GM12892 (cell line): ENCODE results near the gene WDFY3.

ENCODE experiments used
- DNase-seq: peaks from one replicate; pipeline ENCODE4 v3.0.0; 2011; ENCODE audit not compliant: insufficient read length
- FAIRE-seq: peaks from 2 replicates; lab custom pipeline; 2011; peaks lifted over from hg19 to GRCh38; lab: Jason Lieb, UNC
- POLR2A ChIP-seq: IDR thresholded peaks from 2 replicates; pipeline ENCODE4 v1.6.1; 2011; ENCODE audit warnings: low read depth, low read length, control low read depth
- POLR2AphosphoS5 ChIP-seq: IDR thresholded peaks from 2 replicates; pipeline ENCODE4 v1.6.1; 2011; ENCODE audit warnings: low read depth, low read length, control low read depth
- TAF1 ChIP-seq: IDR thresholded peaks from 2 replicates; pipeline ENCODE4 v1.6.1; 2011; ENCODE audit warnings: low read depth, mild to moderate bottlenecking, control low read depth, low read length, borderline replicate concordance

WDFY3 gene

DNA sequence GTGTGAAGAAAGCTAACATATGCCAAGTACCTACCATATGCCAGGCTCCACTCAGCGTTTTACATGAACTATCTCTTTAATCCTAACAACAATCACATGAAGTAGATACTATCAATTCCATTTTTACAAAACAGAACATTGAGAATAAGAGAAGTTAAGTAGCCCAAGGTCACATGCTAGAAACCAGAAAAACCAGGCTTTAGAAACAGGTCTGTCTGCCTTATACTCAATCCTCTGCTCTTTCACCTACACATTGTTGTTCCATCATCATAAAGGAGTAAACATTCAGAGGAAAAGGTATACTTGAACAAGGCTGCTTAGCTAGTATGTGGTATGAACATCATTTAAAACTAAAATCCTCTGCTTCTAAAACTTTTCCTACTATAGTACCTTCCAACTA, 42.1 kb downstream of the WDFY3 start:
- DNase-seq (no peak), FAIRE-seq (no peak)
- TF ChIP-seq POLR2A (no peak), TAF1 (no peak), POLR2AphosphoS5 (no peak)

- TF ChIP-seq POLR2A (no peak), TAF1 (no peak), POLR2AphosphoS5 (no peak)
- DNase-seq (no peak), FAIRE-seq (no peak)
Observed at GRCh38 chr4:84920617-84921016, 45.9 kb downstream of the WDFY3 start.

DNA sequence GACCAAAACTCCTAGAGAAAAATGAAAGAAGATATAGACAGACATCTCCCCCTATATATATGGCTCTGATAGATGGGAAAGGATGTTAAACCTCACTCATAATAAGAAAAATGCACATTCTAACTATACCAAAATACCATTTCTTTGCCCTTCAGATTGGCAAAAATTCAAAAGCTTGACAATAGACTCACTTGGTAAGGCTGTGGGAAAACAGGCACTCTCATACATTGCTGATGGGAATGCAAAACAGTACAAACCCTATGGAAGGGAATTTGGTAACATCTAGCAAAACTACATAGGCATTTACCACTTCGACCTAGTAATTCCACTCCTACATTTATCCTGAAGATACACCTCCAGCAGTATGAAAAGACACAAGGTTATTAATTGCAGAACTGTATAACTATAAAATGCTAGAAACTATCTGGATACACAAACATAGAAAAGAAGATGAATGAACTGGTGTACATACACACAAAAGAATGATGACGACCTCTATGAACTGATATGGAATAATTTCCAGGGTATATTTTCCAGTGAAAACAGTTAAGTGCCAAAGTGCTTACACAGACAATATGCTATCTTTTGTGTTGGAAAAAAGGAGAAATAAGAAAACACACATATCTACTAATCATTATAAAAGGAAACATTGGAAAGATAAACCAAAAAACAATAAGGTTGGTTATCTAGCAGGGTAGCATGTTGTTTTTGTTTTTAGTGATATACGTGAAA, 48.5 kb downstream of the WDFY3 start:
- no peak for DNase-seq
- TF ChIP-seq POLR2AphosphoS5 (no peak), TAF1 (no peak), POLR2A (no peak)
- FAIRE-seq: no peak

GRCh38 chr4:84917086-84917821, 49.2 kb downstream of the WDFY3 start:
- no peak for DNase-seq
- TF ChIP-seq POLR2A (no peak), TAF1 (no peak), POLR2AphosphoS5 (no peak)
- no peak for FAIRE-seq

- no peak for FAIRE-seq
- TF ChIP-seq POLR2A (no peak), TAF1 (no peak)
- no peak for DNase-seq
Observed at GRCh38 chr4:84916227-84916626, 50.3 kb downstream of the WDFY3 start.

- FAIRE-seq: no peak
- no peak for DNase-seq
- TF ChIP-seq POLR2A: no peak
- TF ChIP-seq POLR2AphosphoS5: no peak
- no peak for TF ChIP-seq TAF1
Observed at GRCh38 chr4:84915396-84915780, 51.1 kb downstream of the WDFY3 start.

- no peak for TF ChIP-seq POLR2AphosphoS5
- TF ChIP-seq POLR2A: no peak
- no peak for TF ChIP-seq TAF1
- DNase-seq (no peak), FAIRE-seq (no peak)
Observed at GRCh38 chr4:84914686-84915395, 51.6 kb downstream of the WDFY3 start.

GRCh38 chr4:84913176-84913575, 53.3 kb downstream of the WDFY3 start:
- DNase-seq: no peak
- TF ChIP-seq POLR2AphosphoS5 (no peak), POLR2A (no peak), TAF1 (no peak)
- FAIRE-seq: no peak

DNA sequence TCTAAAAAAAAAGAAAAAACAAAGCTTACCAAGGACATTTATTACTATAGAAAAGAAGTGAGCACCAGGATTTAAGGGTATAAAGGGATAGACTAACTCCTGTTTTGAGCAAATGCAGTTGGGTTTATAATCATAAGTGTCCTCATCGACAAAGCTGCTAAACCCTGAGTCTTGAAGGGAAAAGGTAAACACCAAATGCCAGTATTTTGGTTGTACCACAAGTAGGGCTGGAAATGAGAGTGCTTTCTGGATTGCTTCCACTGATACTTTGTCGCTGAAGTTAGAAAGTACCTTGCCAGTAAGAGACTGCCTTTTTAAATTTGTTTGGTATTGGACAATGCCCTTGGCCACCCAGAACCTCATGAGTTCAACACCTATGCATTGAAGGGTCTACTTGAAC, 53.7 kb downstream of the WDFY3 start:
- FAIRE-seq: no peak
- TF ChIP-seq TAF1: no peak
- TF ChIP-seq POLR2A: no peak
- TF ChIP-seq POLR2AphosphoS5: no peak

DNA sequence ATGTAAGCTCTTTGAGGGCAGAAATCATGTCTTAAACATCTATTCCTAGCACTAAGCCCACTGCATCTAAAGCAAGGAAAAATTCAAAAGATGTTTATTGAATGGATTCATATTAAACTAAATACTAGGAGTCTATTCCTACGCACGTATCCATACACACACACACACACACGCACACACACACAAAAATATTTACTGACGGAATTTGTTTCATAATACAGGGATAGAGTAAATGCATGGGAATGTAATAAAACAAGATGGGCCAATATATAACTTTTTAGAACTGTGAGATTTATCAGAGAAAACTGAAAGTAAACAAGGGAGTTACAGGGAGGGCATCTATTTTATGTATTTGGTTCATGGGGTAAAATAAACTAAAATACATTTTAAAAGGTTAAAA, 57.6 kb downstream of the WDFY3 start:
- FAIRE-seq (no peak), DNase-seq (no peak)
- TF ChIP-seq TAF1: no peak
- TF ChIP-seq POLR2AphosphoS5: no peak
- TF ChIP-seq POLR2A: no peak

More for the DNA sequence above, 53.7 kb downstream of the WDFY3 start:
- DNase-seq: no peak

DNA sequence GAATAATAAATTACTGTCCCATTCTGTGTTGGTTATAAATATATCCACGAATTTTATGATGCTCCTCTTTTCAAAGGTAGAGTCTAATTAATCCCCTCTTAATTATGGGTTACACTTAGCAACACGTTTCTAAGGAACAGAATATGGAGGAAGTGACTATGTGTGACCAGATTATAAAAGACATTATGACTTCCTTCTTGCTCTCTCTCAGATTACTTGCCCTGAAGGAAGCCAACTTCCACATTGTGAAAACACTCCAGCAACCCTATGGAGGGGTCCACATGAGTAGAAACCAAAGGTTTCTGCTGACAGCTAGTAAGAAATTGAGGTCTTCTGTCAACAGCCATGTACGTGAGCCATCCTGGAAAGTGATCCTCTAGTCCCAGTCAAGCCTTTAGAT, 59.3 kb downstream of the WDFY3 start:
- FAIRE-seq (no peak), DNase-seq (no peak)
- TF ChIP-seq POLR2A: no peak
- no peak for TF ChIP-seq POLR2AphosphoS5
- no peak for TF ChIP-seq TAF1

DNA sequence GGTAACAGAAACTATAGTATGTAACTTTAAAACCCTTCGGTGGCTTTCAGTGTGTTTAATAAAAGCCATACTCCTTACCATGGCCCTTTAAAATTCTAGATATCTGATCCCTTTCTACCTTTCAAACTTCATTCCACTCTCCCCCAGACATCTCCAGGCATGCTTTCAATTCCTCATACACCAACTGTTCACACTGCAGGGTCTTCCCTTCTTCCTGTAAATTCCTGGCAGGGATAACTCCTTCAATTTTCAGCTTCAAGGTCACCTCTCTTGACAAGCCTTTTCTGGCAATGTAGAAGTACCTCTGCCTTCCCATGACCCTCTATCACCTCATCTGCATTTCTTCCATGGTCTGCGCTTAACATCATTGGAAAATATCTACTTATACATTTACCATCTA, 60.8 kb downstream of the WDFY3 start:
- DNase-seq: no peak
- FAIRE-seq: no peak
- no peak for TF ChIP-seq POLR2AphosphoS5
- TF ChIP-seq POLR2A: no peak
- no peak for TF ChIP-seq TAF1
